Caco-2 (cell line): ENCODE measurements around the gene CFHR1. TPM values are rescaled to one million over a fixed set of nuclear protein-coding genes. Genes with fewer than 3 reads are reported as not detected.

Source experiments
- BruUV-seq: library from RNA; stranded (reverse); fragments of 400-500 nt; replicated peaks from 2 replicates; lab custom pipeline; 2021; lab: Mats Ljungman, UMichigan
- CTCF ChIA-PET: fragments of 300-600 bp; sonication (Branson Sonifier 250); formaldehyde crosslinking; loops from one replicate; lab custom pipeline; 2022; ENCODE audit warnings: antibody characterized with exemption; lab: Charles Lee
- POLR2A ChIA-PET: fragments of 300-600 bp; sonication (Branson Sonifier 250); formaldehyde crosslinking; loops from one replicate; lab custom pipeline; 2022; ENCODE audit warnings: antibody characterized with exemption; lab: Charles Lee
- DNase-seq, 2 experiments: peaks; one replicate each; pipeline versions ENCODE4 v3.0.0 to v3.0.0-alpha.2; 2020 to 2022
- H3K27me3 ChIP-seq: replicated peaks from 2 replicates; pipeline ENCODE4 v1.6.0; 2011; ENCODE audit warnings: low read length; ENCODE audit not compliant: control insufficient read depth, insufficient read depth
- H3K36me3 ChIP-seq: 2 replicates; pipeline ENCODE4 v1.5.1; 2011; ENCODE audit warnings: low read length; ENCODE audit not compliant: control insufficient read depth, insufficient read depth
- H3K4me1 ChIP-seq: fragments of 250-450 bp; sonication (Bioruptor Pico); 2 replicates; pipeline ENCODE4 v1.5.1; 2020; ENCODE audit warnings: mild to moderate bottlenecking
- H3K4me3 ChIP-seq: 2 replicates; pipeline ENCODE4 v1.5.1; 2011; ENCODE audit warnings: low read depth, mild to moderate bottlenecking, control low read depth, low read length
- H3K9me3 ChIP-seq: fragments of 250-450 bp; sonication (Bioruptor Pico); 2 replicates; pipeline ENCODE4 v1.5.1; 2020; ENCODE audit warnings: mild to moderate bottlenecking, moderate library complexity
- H3K27ac Mint-ChIP-seq: one replicate; pipeline ENCODE4 v1.8.0; 2022; ENCODE audit warnings: mixed read lengths; ENCODE audit not compliant: unreplicated experiment
- H3K27me3 Mint-ChIP-seq: one replicate; pipeline ENCODE4 v1.8.0; 2022; ENCODE audit warnings: mixed read lengths; ENCODE audit not compliant: insufficient read depth, unreplicated experiment
- H3K36me3 Mint-ChIP-seq: one replicate; pipeline ENCODE4 v1.8.0; 2022; ENCODE audit warnings: mild to moderate bottlenecking, mixed read lengths; ENCODE audit not compliant: insufficient read depth, unreplicated experiment
- H3K4me1 Mint-ChIP-seq: one replicate; pipeline ENCODE4 v1.8.0; 2022; ENCODE audit warnings: low read depth, mixed read lengths; ENCODE audit not compliant: unreplicated experiment
- H3K4me3 Mint-ChIP-seq: one replicate; pipeline ENCODE4 v1.8.0; 2022; ENCODE audit warnings: mild to moderate bottlenecking, moderate library complexity, mixed read lengths; ENCODE audit not compliant: unreplicated experiment
- H3K9me3 Mint-ChIP-seq: one replicate; pipeline ENCODE4 v1.8.0; 2022; ENCODE audit warnings: mixed read lengths; ENCODE audit not compliant: unreplicated experiment
- intact Hi-C: fragments of 100-400 bp; cut with micrococcal nuclease; formaldehyde crosslinking; loops from one replicate; pipeline ENCODE4 v1.10.0; 2022; ENCODE audit not compliant: unreplicated experiment
- total RNA-seq: library from RNA; stranded (reverse); gene quantifications from 2 replicates; pipeline ENCODE4 v1.2.3, GENCODE V29; 2022
- TF ChIP-seq, protein P1 (sequence below), 2 experiments: fragments of 200-600 bp in 1 of 2; IDR thresholded peaks; 1 replicate in 1 of 2; 2 replicates in 1 of 2; pipeline versions ENCODE4 v1.5.1 to v1.8.0; 2011 to 2022; ENCODE audit warnings: antibody characterized with exemption in 1 of 2, control low read depth in 1 of 2, inconsistent platforms in 1 of 2, low read depth in 1 of 2, low read length in 1 of 2, mild to moderate bottlenecking in 1 of 2, moderate library complexity in 1 of 2; ENCODE audit not compliant: insufficient read depth in 1 of 2, severe bottlenecking in 1 of 2, unreplicated experiment in 1 of 2

CFHR1 gene
- total RNA-seq, 1 experiment from 2014 or later, result not detected

GRCh38 chr1:196875935-196876334 lies 56.4 kb downstream of the CFHR1 start:
- ChIA-PET POLR2A (no interaction called here), CTCF (no interaction called here)
- Mint-ChIP-seq H3K27ac (no peak overlapping the region), H3K4me1 (no peaks in the 10 kb centered on the region), H3K27me3 (no peaks in the 10 kb centered on the region), H3K9me3 (no peaks in the 10 kb centered on the region), H3K4me3 (no peak overlapping the region), H3K36me3 (no peaks in the 10 kb centered on the region)
- Histone ChIP-seq H3K9me3 (no peaks in the 10 kb centered on the region), H3K4me1 (no peaks in the 10 kb centered on the region), H3K4me3 (no peak overlapping the region), H3K27me3 (no peaks in the 10 kb centered on the region), H3K36me3 (no peaks in the 10 kb centered on the region)
- intact Hi-C loops, result no loop called here
- TF ChIP-seq, protein P1, sequence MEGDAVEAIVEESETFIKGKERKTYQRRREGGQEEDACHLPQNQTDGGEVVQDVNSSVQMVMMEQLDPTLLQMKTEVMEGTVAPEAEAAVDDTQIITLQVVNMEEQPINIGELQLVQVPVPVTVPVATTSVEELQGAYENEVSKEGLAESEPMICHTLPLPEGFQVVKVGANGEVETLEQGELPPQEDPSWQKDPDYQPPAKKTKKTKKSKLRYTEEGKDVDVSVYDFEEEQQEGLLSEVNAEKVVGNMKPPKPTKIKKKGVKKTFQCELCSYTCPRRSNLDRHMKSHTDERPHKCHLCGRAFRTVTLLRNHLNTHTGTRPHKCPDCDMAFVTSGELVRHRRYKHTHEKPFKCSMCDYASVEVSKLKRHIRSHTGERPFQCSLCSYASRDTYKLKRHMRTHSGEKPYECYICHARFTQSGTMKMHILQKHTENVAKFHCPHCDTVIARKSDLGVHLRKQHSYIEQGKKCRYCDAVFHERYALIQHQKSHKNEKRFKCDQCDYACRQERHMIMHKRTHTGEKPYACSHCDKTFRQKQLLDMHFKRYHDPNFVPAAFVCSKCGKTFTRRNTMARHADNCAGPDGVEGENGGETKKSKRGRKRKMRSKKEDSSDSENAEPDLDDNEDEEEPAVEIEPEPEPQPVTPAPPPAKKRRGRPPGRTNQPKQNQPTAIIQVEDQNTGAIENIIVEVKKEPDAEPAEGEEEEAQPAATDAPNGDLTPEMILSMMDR (IDR thresholded peaks at IDR 0.05; ENCODE audit: insufficient read depth in 1 of 2, low read depth in 1 of 2, low read length in 1 of 2, severe bottlenecking in 1 of 2, unreplicated experiment in 1 of 2), result no peak
- no TSS peak for BruUV-seq
- no peak for DNase-seq

GRCh38 chr1:196877964-196878363 lies 58.4 kb downstream of the CFHR1 start:
- DNase-seq, result no peak
- Mint-ChIP-seq H3K9me3 (peaks cover under 1% of the 10 kb centered on the region), H3K27ac (no peak overlapping the region), H3K27me3 (peaks cover 2% of the 10 kb centered on the region), H3K4me1 (no peaks in the 10 kb centered on the region), H3K4me3 (no peak overlapping the region), H3K36me3 (no peaks in the 10 kb centered on the region)
- Histone ChIP-seq H3K36me3 (no peaks in the 10 kb centered on the region), H3K4me3 (no peak overlapping the region), H3K27me3 (no peaks in the 10 kb centered on the region), H3K4me1 (no peaks in the 10 kb centered on the region), H3K9me3 (no peaks in the 10 kb centered on the region)
- intact Hi-C loops, result no loop called here
- no TSS peak for BruUV-seq
- CTCF ChIA-PET, result no interaction called here
- POLR2A ChIA-PET, result no interaction called here
- TF ChIP-seq, protein P1 (IDR thresholded peaks at IDR 0.05; ENCODE audit: insufficient read depth in 1 of 2, low read depth in 1 of 2, low read length in 1 of 2, severe bottlenecking in 1 of 2, unreplicated experiment in 1 of 2), result no peak

Other genes with a start within 250 kb of the CFHR1 start
- gene KCNT2, start 211.3 kb upstream of the CFHR1 start, total RNA-seq, result not detected in 2 replicates
- gene CFH, start 167.7 kb upstream of the CFHR1 start, total RNA-seq, result not detected in 2 replicates
- not detected in 2 replicates for gene CFHR3, start 44.9 kb upstream of the CFHR1 start, total RNA-seq
- gene CFHR4, start 68.3 kb downstream of the CFHR1 start, total RNA-seq, result not detected in 2 replicates
- not detected in 2 replicates for gene CFHR2, start 124.0 kb downstream of the CFHR1 start, total RNA-seq
- gene CFHR5, start 157.8 kb downstream of the CFHR1 start, total RNA-seq, result not detected in 2 replicates
- 0.39 TPM in 1 of 2 replicates, not detected in the other for gene F13B, start 247.5 kb downstream of the CFHR1 start, total RNA-seq